Right renal pelvis (tissue), 4 donors: Measurements from ENCODE around the gene OSGIN1. TPM values are rescaled to one million over a fixed set of nuclear protein-coding genes. Genes with fewer than 3 reads are reported as not detected.

ENCODE experiments used
- DNase-seq, 4 donors: peaks; one replicate each; pipeline ENCODE4 v3.0.0-alpha.2; 2013; ENCODE audit warnings: low read depth in 4 of 4, low spot score in 3 of 4, missing footprints in 1 of 4
- polyA plus RNA-seq, 4 donors: library from polyadenylated mRNA; unstranded; fragments of 120-200 nt; gene quantifications; one replicate each; pipeline ENCODE4 v1.2.1, GENCODE V29; 2013; ENCODE audit not compliant: insufficient read length in 4 of 4

The OSGIN1 gene
- polyA plus RNA-seq, 4 donors, result 0.51 to 0.68 (median 0.59) TPM

GRCh38 chr16:83925957-83926725, 26.9 kb upstream of the OSGIN1 start:
- no peak for DNase-seq

- peak; percentile 22 to 65 (median 52) for DNase-seq
These were observed 26.2 kb upstream of the OSGIN1 start for GRCh38 chr16:83926726-83927397.

GRCh38 chr16:83928341-83929055, 24.5 kb upstream of the OSGIN1 start:
- DNase-seq, result no peak

DNA sequence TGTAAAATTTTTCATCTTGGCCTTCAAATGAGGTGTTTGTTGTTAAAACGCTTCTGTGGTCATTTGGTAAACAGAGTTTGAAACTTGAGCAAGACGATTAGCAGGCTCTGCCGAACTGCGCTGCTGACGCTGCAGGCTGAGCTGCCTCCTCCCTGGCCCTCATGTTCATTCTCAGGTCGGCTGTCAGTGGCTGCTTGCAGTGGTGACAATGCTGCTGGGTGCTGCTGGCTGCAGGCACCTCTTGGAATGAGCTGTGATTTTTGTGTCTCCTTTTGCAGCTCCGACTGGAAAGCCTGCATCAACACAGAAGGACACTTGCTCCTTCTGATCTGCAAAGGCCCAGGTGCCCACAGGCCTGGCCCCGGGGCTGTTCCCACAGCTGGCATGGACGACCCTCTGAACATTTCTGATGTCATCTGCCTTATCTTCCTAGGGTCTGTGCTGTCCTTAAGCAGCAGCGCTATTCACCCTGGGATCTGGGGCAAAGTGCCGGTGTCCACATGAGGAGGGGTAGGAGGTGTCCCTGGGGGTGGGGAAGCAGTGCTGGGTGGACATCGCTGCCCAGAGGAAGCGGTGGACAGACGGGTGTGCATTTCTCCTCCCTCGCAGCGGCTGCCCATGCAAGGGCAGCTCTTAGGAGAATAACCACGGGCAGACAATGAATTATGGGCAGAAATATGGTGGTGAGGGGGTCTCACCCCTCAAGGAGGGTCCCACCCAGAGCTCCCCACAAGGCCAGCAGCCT, 23.1 kb upstream of the OSGIN1 start:
- DNase-seq, result no peak

DNA sequence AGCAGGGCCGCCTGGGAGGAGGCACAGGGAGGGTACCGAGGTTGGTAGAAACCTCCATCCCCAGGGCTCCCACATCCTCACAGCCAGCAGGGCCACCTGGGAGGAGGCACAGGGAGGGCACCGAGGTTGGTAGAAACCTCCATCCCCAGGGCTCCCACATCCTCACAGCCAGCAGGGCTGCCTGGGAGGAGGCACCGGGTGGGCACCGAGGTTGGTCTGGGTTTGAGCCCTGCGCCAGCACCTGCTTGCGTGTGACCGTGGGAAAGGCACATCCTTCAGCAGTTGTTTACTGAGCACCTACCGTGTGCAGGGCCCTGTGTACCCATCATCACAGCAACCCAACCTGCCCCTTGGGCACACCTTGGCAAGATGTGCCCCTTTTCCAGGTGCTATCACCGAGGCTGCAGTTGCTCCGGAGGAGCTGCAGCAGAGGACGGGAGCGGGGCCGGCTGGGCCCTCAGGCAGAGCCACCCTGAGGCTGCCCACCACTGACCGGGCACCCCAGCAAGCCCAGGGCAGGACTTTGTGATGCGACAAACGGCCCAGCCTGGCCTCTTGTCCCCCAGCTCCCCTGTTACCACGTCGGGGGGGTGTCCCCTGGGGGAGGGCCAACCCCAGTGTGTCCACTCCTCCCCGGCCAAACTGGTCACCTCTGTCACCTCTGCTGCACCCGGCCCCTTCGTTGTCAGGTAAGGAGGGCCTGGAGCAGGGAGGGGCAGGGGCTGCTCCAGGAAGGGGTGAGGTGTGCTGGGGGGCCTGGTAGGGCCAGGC, 22.1 kb upstream of the OSGIN1 start:
- no peak for DNase-seq

DNA sequence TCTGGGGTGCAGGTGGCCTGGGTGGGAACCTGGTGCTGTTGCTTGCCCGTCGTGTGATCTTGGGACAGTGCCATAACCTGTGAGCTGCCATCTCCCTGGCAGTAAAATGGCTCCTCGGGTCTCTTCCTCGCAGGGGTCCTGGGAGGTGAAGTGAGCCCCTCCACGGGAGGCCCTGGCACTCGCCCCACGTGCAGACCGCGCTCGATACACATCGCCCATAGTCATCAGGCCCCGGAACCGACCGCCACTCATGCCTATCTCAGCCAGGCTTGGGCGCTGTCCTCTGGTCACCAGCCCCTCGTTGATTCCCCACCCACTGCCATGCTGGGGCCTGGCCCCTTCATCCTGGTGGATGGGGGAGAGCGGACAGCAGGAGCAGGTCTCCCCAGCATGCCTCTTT, 21.5 kb upstream of the OSGIN1 start:
- DNase-seq, result no peak

DNA sequence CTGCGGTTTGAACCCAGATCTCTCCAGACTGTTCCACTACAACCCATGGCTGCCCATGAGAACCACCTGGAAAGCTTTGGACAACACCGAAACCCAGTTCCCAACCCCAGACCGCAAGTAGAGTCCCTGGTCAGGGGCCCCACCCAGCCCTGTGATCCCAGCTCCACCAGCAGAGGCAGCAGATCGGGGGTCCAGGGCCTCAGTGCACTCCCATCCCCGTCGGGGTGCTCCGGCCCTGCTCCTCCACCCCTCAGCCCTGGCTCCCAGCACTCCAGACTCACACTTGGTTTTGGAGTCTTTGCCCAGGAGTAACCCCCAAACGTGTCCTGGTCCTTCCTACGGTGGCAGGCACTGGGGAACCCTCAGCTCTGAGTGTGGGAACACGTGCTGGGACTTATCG, 20.7 kb upstream of the OSGIN1 start:
- DNase-seq, result no peak

- no peak for DNase-seq
These were observed 19.9 kb upstream of the OSGIN1 start for GRCh38 chr16:83932955-83933673.

DNA sequence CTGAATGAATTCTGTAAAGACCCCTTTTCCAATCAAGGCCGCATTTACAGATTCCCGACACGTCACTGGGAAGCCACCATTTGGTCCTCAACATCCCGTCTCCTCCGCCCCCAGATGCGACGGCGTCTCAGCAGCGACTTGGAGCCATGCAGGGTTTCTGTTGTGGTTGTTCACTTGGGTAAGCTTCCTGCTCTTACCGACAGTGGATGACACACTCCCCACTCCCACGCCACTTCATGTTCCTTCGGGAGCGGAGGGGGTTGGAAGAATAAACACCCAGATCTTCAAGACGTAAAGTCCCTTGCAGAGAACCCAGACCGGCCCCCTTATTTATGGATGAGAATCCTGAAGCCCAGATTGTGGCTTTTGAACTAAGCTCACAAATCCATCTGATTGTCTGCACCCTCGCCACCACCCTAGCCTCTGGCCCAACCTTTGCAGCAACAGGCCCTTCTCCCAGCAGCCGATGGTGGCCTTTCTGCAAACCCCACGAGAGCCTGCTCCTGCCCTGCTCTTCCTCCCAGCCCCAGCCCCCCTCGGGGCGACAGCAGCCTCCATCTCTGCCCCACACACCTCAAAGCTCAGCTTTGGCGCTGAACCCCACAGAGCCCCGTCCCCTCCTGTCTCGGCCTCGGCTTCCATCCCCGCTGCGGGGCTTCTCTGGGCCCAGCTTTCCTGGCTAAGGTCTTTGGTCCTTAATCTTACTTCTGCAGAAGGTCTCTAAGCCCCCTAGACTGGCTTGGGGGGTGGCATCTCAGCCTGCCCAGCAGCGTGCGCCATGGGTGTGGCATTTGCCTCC, 19.0 kb upstream of the OSGIN1 start:
- DNase-seq, result no peak

- no peak for DNase-seq
These were observed 18.4 kb upstream of the OSGIN1 start for GRCh38 chr16:83934684-83934977.

GRCh38 chr16:83935005-83935857, 17.8 kb upstream of the OSGIN1 start:
- DNase-seq, result no peak

DNA sequence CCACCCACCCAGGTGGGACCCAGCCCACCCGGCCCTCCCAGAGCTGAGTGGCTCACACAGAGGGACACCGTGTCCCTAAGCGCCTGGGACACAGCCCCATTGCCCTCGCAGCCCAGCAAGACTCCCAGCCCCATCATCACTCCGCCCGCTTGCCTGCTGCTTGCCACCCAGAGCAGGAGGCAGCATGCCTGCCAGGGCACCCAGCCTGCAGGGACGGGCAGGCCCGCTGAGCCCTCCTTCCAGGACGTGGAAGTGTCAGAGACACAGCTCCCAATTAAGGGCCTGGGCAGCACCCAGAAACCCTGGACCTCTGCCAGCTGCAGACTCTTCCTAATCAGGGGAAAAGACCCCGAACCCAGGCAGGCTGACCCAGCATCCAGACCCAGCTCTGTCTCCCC, 17.2 kb upstream of the OSGIN1 start:
- DNase-seq, result no peak

GRCh38 chr16:83936581-83937165, 16.4 kb upstream of the OSGIN1 start:
- DNase-seq, result no peak

GRCh38 chr16:83937267-83937666, 15.8 kb upstream of the OSGIN1 start:
- DNase-seq, result no peak

DNA sequence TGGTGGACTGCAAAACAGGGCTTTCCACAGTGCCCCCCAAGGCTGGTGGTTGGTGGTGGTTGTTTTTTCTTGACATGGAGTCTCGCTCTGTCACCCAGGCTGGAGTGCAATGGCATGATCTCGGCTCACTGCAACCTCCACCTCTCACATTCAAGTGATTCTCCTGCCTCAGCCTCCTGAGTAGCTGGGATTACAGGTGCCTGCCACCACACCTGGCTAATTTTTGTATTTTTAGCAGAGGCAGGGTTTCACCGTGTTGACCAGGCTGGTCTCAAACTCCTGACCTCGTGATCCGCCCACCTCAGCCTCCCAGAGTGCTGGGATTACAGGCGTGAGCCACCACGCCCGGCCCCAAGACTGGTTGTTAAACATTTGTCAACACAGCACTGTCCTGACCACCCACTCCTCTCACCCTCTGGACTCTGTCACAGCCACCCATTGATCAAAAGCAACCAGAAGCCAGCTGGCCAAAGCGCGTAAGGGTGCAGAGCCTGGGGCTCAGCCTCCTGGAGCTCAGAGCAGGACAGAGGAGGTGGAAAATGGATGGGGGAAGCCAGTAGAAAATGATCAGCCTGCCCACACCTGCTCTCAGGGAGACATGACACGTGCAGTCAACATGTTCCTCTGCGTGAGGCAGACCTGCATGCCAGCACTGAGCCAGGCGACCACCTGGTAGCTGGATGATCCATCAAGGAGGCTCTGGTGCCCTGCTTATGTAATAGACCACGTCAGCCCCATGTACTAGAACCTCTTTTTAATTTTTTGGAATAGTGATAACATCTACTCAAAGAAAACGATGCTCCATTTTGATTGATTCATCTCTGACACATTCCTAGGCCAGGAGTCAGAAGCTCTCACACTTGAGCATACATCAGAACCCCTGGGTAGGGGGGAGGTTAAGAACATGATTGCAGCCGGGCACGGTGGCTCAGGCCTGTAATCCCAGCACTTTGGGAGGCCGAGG, 14.8 kb upstream of the OSGIN1 start:
- no peak for DNase-seq

- no peak for DNase-seq
These were observed 13.7 kb upstream of the OSGIN1 start for GRCh38 chr16:83939266-83939855.
